GM12878 (cell line): ENCODE results near the gene TMEM215. TPM values are rescaled to one million over a fixed set of nuclear protein-coding genes. Genes with fewer than 3 reads are reported as not detected.

Experiments
- ATAC-seq: fragments of 200-7000 bp; cut with Tn5 transposase; 3 replicates; pipeline ENCODE4 v1.9.1; 2020; ENCODE audit warnings: mild to moderate bottlenecking, moderate library complexity
- BruUV-seq: library from RNA; stranded (reverse); fragments of 400-500 nt; replicated peaks from 2 replicates; lab custom pipeline; 2021; lab: Mats Ljungman, UMichigan
- CTCF ChIA-PET: fragments of 300-600 bp; sonication (Branson Sonifier 250); formaldehyde crosslinking; extraction: SDS; loops from one replicate; lab custom pipeline; 2021; ENCODE audit warnings: inconsistent platforms; lab: Yijun Ruan, JAX
- POLR2A ChIA-PET: fragments of 350-600 bp; formaldehyde crosslinking; extraction: SDS; loops from one replicate; lab custom pipeline; 2021; ENCODE audit warnings: inconsistent platforms; lab: Charles Lee
- RAD21 ChIA-PET: fragments of 300-600 bp; sonication (Branson Sonifier 250); formaldehyde crosslinking; loops from one replicate; lab custom pipeline; 2023; ENCODE audit warnings: antibody characterized with exemption; ENCODE audit not compliant: unreplicated experiment; lab: Charles Lee
- SMC1A ChIA-PET: fragments of 300-600 bp; sonication (Branson Sonifier 250); formaldehyde crosslinking; loops from one replicate; lab custom pipeline; 2023; ENCODE audit not compliant: unreplicated experiment, uncharacterized antibody; lab: Charles Lee
- DNase-seq: peaks from one replicate; pipeline ENCODE4 v3.0.0-alpha.2; 2011; ENCODE audit warnings: low read depth, low spot score
- FAIRE-seq: peaks from 3 replicates; lab custom pipeline; 2011; peaks lifted over from hg19 to GRCh38; lab: Jason Lieb, UNC
- H2AFZ ChIP-seq: 2 replicates; pipeline ENCODE4 v1.6.0; 2011; ENCODE audit warnings: low read depth, low read length, control low read depth; ENCODE audit not compliant: control insufficient read depth
- H3K27ac ChIP-seq: 2 replicates; pipeline ENCODE4 v1.5.1; 2011; ENCODE audit warnings: control low read depth; ENCODE audit not compliant: control insufficient read depth, insufficient read depth
- H3K27me3 ChIP-seq, 2 experiments: replicated peaks in 1 of 2; 2 replicates each; pipeline versions ENCODE4 v1.6.0 to v1.6.1; 2011; ENCODE audit warnings: low read length in 1 of 2; ENCODE audit not compliant: control insufficient read depth in 2 of 2, insufficient read depth in 2 of 2
- H3K36me3 ChIP-seq, 2 experiments: 2 replicates each; pipeline ENCODE4 v1.5.1; 2011; ENCODE audit warnings: low read length in 1 of 2; ENCODE audit not compliant: control insufficient read depth in 2 of 2, insufficient read depth in 2 of 2
- H3K4me1 ChIP-seq: 2 replicates; pipeline ENCODE4 v1.6.1; 2011; ENCODE audit warnings: mild to moderate bottlenecking, low read length, moderate library complexity, mixed read lengths; ENCODE audit not compliant: control insufficient read depth, insufficient read depth
- H3K4me2 ChIP-seq: 2 replicates; pipeline ENCODE4 v1.6.0; 2011; ENCODE audit warnings: control low read depth; ENCODE audit not compliant: control insufficient read depth, insufficient read depth
- H3K4me3 ChIP-seq: fragments of 200-600 bp; sonication (generic); 2 replicates; pipeline ENCODE4 v1.5.1; 2016
- H3K79me2 ChIP-seq: 2 replicates; pipeline ENCODE4 v1.6.0; 2011; ENCODE audit warnings: low read length; ENCODE audit not compliant: control insufficient read depth, insufficient read depth
- H3K9ac ChIP-seq: 2 replicates; pipeline ENCODE4 v1.8.0; 2011; ENCODE audit warnings: low read length, control low read depth, mixed read lengths; ENCODE audit not compliant: control insufficient read depth, insufficient read depth
- H3K9me3 ChIP-seq: replicated peaks from 3 replicates; pipeline ENCODE4 v1.5.1; 2011; ENCODE audit warnings: mild to moderate bottlenecking, low read length; ENCODE audit not compliant: control insufficient read depth, insufficient read depth
- H4K20me1 ChIP-seq: 2 replicates; pipeline ENCODE4 v1.6.0; 2011; ENCODE audit not compliant: control insufficient read depth, insufficient read depth
- BACH1 ChIP-seq: fragments of 450-650 bp; IDR thresholded peaks from 2 replicates; pipeline ENCODE4 v1.6.1; 2017; ENCODE audit warnings: mild to moderate bottlenecking, borderline replicate concordance
- ESRRA ChIP-seq: IDR thresholded peaks from 2 replicates; pipeline ENCODE4 v1.6.1; 2012; ENCODE audit warnings: mild to moderate bottlenecking, low read length, improper control_type of control experiment
- HDAC2 ChIP-seq: fragments of 200-600 bp; sonication (generic); IDR thresholded peaks from 2 replicates; pipeline ENCODE4 v1.6.1; 2017
- IKZF1 ChIP-seq: fragments of 450-650 bp; conservative IDR thresholded peaks from 2 replicates; pipeline ENCODE4 v1.6.1; 2017; ENCODE audit warnings: antibody characterized with exemption, mild to moderate bottlenecking
- IRF5 ChIP-seq: fragments of 450-650 bp; IDR thresholded peaks from 2 replicates; pipeline ENCODE4 v1.6.1; 2017; ENCODE audit warnings: borderline replicate concordance
- KLF5 ChIP-seq: fragments of 450-650 bp; IDR thresholded peaks from 2 replicates; pipeline ENCODE4 v1.6.1; 2014; ENCODE audit warnings: mild to moderate bottlenecking; ENCODE audit not compliant: partially characterized antibody
- MYB ChIP-seq: fragments of 150-350 bp; IDR thresholded peaks from 2 replicates; pipeline ENCODE4 v1.6.1; 2014; ENCODE audit warnings: mild to moderate bottlenecking, low read depth, low read length, borderline replicate concordance
- NFYB ChIP-seq: IDR thresholded peaks from 2 replicates; pipeline ENCODE4 v1.6.1; 2011; ENCODE audit warnings: low read depth, mild to moderate bottlenecking, low read length, improper control_type of control experiment, moderate library complexity; ENCODE audit not compliant: insufficient read depth
- RAD51 ChIP-seq: fragments of 450-650 bp; IDR thresholded peaks from 2 replicates; pipeline ENCODE4 v1.6.1; 2016; ENCODE audit warnings: moderate library complexity, mild to moderate bottlenecking, inconsistent platforms
- RFX5 ChIP-seq: IDR thresholded peaks from 2 replicates; pipeline ENCODE4 v1.6.1; 2011; ENCODE audit warnings: low read depth, low read length, improper control_type of control experiment
- SREBF2 ChIP-seq: IDR thresholded peaks from 2 replicates; pipeline ENCODE4 v1.6.1; 2012; ENCODE audit warnings: mild to moderate bottlenecking, low read length
- USF1 ChIP-seq: IDR thresholded peaks from 2 replicates; pipeline ENCODE4 v1.6.1; 2011; ENCODE audit warnings: borderline replicate concordance, low read depth, mild to moderate bottlenecking, moderate library complexity, mixed read lengths, low read length; ENCODE audit not compliant: insufficient read depth; ENCODE audit errors: extremely low read length
- WRNIP1 ChIP-seq: IDR thresholded peaks from 2 replicates; pipeline ENCODE4 v1.6.1; 2011; ENCODE audit warnings: low read depth, low read length, improper control_type of control experiment, borderline replicate concordance
- WGBS: methylation state at CpG from one replicate; pipeline ENCODE4 v1.1.6; 2016; ENCODE audit warnings: low lambda C conversion rate; ENCODE audit not compliant: insufficient replicate concordance, insufficient coverage; ENCODE audit errors: missing lambda C conversion rate; 5-methylcytosine and 5-hydroxymethylcytosine counted together
- in situ Hi-C: fragments of 300-500 bp; cut with MboI; formaldehyde crosslinking; loops from 9 replicates; pipeline ENCODE4 v1.14.3; 2018; ENCODE audit warnings: mixed read lengths
- intact Hi-C: fragments of 100-400 bp; cut with micrococcal nuclease; formaldehyde crosslinking; loops from one replicate; pipeline ENCODE4 v1.14.2; 2022; ENCODE audit not compliant: unreplicated experiment
- polyA plus RNA-seq, 11 experiments: library from polyadenylated mRNA; depleted of rRNA in 4 of 11; unstranded in 6 of 11; stranded (reverse) in 5 of 11; fragments of >200 nt; fragmentation: Nextera tagmentation in 4 of 11; fragmentation: Illumina TruSeq in 1 of 11; extraction: Ambion mirVana in 4 of 11; extraction: Trizol in 1 of 11; gene quantifications; 1 replicate in 1 of 11; 2 replicates in 10 of 11; pipeline versions ENCODE4 v1.2.1 to v1.2.3, GENCODE V29; 2011 to 2016; ENCODE audit warnings: inconsistent platforms in 2 of 11, missing spikeins in 2 of 11, low read depth in 1 of 11
- total RNA-seq, 4 experiments: library from RNA; depleted of rRNA in 3 of 4; stranded (reverse); fragments of >200 nt in 3 of 4; fragmentation: Illumina TruSeq in 1 of 4; extraction: Trizol in 1 of 4; gene quantifications; 2 replicates each; pipeline versions ENCODE4 v1.2.1 to v1.2.3, GENCODE V29; 2013 to 2021

The TMEM215 gene
- total and polyA plus RNA-seq, 10 of the 15 experiments (the other 5 are each of a cell fraction or from before 2014, with no cell fraction given) = not detected

GRCh38 chr9:32737378-32737777, 46.0 kb upstream of the TMEM215 start:
- no peak for ATAC-seq
- Histone ChIP-seq H3K4me2 (no peak overlapping the region), H3K9me3 (no peaks in the 10 kb centered on the region), H3K4me1 (no peaks in the 10 kb centered on the region), H3K27me3 (no peaks in the 10 kb centered on the region), H3K9ac (no peak overlapping the region), H3K4me3 (no peak overlapping the region), H3K27ac (no peak overlapping the region), H3K79me2 (no peaks in the 10 kb centered on the region), H3K36me3 (no peaks in the 10 kb centered on the region), H2AFZ (no peak overlapping the region), H4K20me1 (no peaks in the 10 kb centered on the region)
- TF ChIP-seq WRNIP1 = no peak
- no peak for TF ChIP-seq KLF5
- TF ChIP-seq HDAC2 = no peak
- TF ChIP-seq BACH1 = no peak
- no peak for TF ChIP-seq RAD51
- no peak for TF ChIP-seq MYB
- whole genome bisulfite sequencing = 0% methylated on average over 1 of the region's 1 CpG
- SMC1A ChIA-PET = no interaction called here
- CTCF ChIA-PET = no interaction called here
- POLR2A ChIA-PET = no interaction called here
- RAD21 ChIA-PET = no interaction called here
- in situ Hi-C loops = no loop called here
- BruUV-seq = no TSS peak
- no peak for FAIRE-seq
- DNase-seq = no peak
- intact Hi-C loops = no loop called here

GRCh38 chr9:32738501-32739172, 44.7 kb upstream of the TMEM215 start:
- Histone ChIP-seq H3K4me3 (no peak overlapping the region), H3K4me1 (no peaks in the 10 kb centered on the region), H3K4me2 (no peak overlapping the region), H3K9me3 (no peaks in the 10 kb centered on the region), H3K36me3 (no peaks in the 10 kb centered on the region), H4K20me1 (no peaks in the 10 kb centered on the region), H3K79me2 (no peaks in the 10 kb centered on the region), H3K27me3 (no peaks in the 10 kb centered on the region), H3K27ac (no peak overlapping the region), H2AFZ (no peak overlapping the region), H3K9ac (no peak overlapping the region)
- WGBS = 39% methylated on average over 4 of the region's 4 CpGs
- SMC1A ChIA-PET = no interaction called here
- ATAC-seq = no peak
- CTCF ChIA-PET = interaction anchor here (0.6 kb wide), 1 partner anchor 261 kb away, joined by 3 read pairs; no protein-coding TSS in a partner anchor
- RAD21 ChIA-PET = no interaction called here
- intact Hi-C loops (no loop called here), in situ Hi-C loops (no loop called here)
- POLR2A ChIA-PET = no interaction called here
- DNase-seq = no peak
- no peak for FAIRE-seq
- TF ChIP-seq ESRRA (no peak), USF1 (no peak), NFYB (no peak), IKZF1 (no peak), IRF5 (no peak), RFX5 (no peak), SREBF2 (no peak)
- no TSS peak for BruUV-seq
